ENCODE data around the gene TMEM62. TPM values are rescaled to one million over a fixed set of nuclear protein-coding genes. Genes with fewer than 3 reads are reported as not detected.

Gene TMEM62
- total and polyA plus RNA-seq, 10 of the 15 experiments (the other 5 are each of a cell fraction or from before 2014, with no cell fraction given), result 7.0 to 26.8 (median 14.9) TPM

- no peak for FAIRE-seq
- intact Hi-C loops (cut with micrococcal nuclease; ENCODE audit: unreplicated experiment) (no loop called here), in situ Hi-C loops (cut with MboI) (no loop called here)
- H3K4me1 ChIP-seq (ENCODE audit: control insufficient read depth, insufficient read depth, low read length), result no peaks in the 10 kb centered on the region
- H3K9ac ChIP-seq (ENCODE audit: control insufficient read depth, insufficient read depth, low read length), result no peak overlapping the region
- no TSS peak for BruUV-seq (replicated peaks)
- H3K36me3 ChIP-seq (ENCODE audit: control insufficient read depth in 2 of 2, insufficient read depth in 2 of 2, low read length in 1 of 2), result peaks cover 0 to 8% of the 10 kb centered on the region in 2 experiments; a peak in 1 of 4 replicates
- H3K9me3 ChIP-seq (replicated peaks; ENCODE audit: control insufficient read depth, insufficient read depth, low read length), result no peaks in the 10 kb centered on the region; the same call in 2 of the 3 replicates
- ChIA-PET CTCF (interaction anchor here (1.8 kb wide), 1 partner anchor 11 kb away, joined by 5 read pairs; no protein-coding TSS in a partner anchor), POLR2A (interaction anchor here (0.6 kb wide), 1 partner anchor 441 kb away, joined by 3 read pairs; no protein-coding TSS in a partner anchor), RAD21 (ENCODE audit: unreplicated experiment) (interaction anchor here (1.1 to 1.6 kb wide), 2 partner anchors 14 to 29 kb away, joined by 3 to 5 read pairs; no protein-coding TSS in a partner anchor), SMC1A (ENCODE audit: uncharacterized antibody, unreplicated experiment) (no interaction called here)
- H3K27me3 ChIP-seq (replicated peaks in 1 of 2; ENCODE audit: control insufficient read depth in 2 of 2, insufficient read depth in 2 of 2, low read length in 1 of 2), result no peaks in the 10 kb centered on the region; a peak in 1 of 4 replicates
- no peaks in the 10 kb centered on the region for H3K79me2 ChIP-seq (ENCODE audit: control insufficient read depth, insufficient read depth, low read length)
- H3K4me2 ChIP-seq (ENCODE audit: control insufficient read depth, insufficient read depth), result no peak overlapping the region
- no peak overlapping the region for H3K4me3 ChIP-seq
- no peak overlapping the region for H3K27ac ChIP-seq (ENCODE audit: control insufficient read depth, insufficient read depth)
- no peaks in the 10 kb centered on the region for H4K20me1 ChIP-seq (ENCODE audit: control insufficient read depth, insufficient read depth)
- DNase-seq (ENCODE audit: low read depth, low spot score), result no peak
- 91% methylated on average over 3 of the region's 3 CpGs for WGBS (ENCODE audit: insufficient coverage, insufficient replicate concordance, low lambda C conversion rate, missing lambda C conversion rate)
- H2AFZ ChIP-seq (ENCODE audit: control insufficient read depth, low read depth, low read length), result no peak overlapping the region
- ATAC-seq, result no peak
- TF ChIP-seq HDAC6 (IDR thresholded peaks at IDR 0.05; ENCODE audit: unreplicated experiment) (no peak), STAT1 (conservative IDR thresholded peaks at IDR 0.05) (no peak), DPF2 (IDR thresholded peaks at IDR 0.05) (no peak), NFYA (IDR thresholded peaks at IDR 0.05; ENCODE audit: borderline replicate concordance, low read depth, low read length) (no peak), EZH2 (IDR thresholded peaks at IDR 0.05; ENCODE audit: borderline replicate concordance, control insufficient read depth, low read depth, low read length) (no peak), RAD51 (IDR thresholded peaks at IDR 0.05) (no peak), SREBF1 (IDR thresholded peaks at IDR 0.05; ENCODE audit: low read length) (no peak), TCF3 (IDR thresholded peaks at IDR 0.05; ENCODE audit: borderline replicate concordance, insufficient read depth, low read depth, low read length) (no peak), ETV6 (conservative IDR thresholded peaks at IDR 0.05 in 1 of 2, IDR thresholded peaks at IDR 0.05 in 1 of 2; ENCODE audit: borderline replicate concordance in 1 of 2, low read depth in 1 of 2) (no peak), NKRF (conservative IDR thresholded peaks at IDR 0.05) (no peak), RB1 (IDR thresholded peaks at IDR 0.05; ENCODE audit: borderline replicate concordance) (no peak), EP300 (IDR thresholded peaks at IDR 0.05; ENCODE audit: borderline replicate concordance in 1 of 2, control insufficient read depth in 1 of 2, low read depth in 2 of 2, low read length in 2 of 2) (no peak)
- TF ChIP-seq, protein P1, sequence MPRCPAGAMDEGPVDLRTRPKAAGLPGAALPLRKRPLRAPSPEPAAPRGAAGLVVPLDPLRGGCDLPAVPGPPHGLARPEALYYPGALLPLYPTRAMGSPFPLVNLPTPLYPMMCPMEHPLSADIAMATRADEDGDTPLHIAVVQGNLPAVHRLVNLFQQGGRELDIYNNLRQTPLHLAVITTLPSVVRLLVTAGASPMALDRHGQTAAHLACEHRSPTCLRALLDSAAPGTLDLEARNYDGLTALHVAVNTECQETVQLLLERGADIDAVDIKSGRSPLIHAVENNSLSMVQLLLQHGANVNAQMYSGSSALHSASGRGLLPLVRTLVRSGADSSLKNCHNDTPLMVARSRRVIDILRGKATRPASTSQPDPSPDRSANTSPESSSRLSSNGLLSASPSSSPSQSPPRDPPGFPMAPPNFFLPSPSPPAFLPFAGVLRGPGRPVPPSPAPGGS (IDR thresholded peaks at IDR 0.05; ENCODE audit: borderline replicate concordance, insufficient read depth, low read depth, low read length, poor library complexity, severe bottlenecking), result no peak
- TF ChIP-seq, protein P2, sequence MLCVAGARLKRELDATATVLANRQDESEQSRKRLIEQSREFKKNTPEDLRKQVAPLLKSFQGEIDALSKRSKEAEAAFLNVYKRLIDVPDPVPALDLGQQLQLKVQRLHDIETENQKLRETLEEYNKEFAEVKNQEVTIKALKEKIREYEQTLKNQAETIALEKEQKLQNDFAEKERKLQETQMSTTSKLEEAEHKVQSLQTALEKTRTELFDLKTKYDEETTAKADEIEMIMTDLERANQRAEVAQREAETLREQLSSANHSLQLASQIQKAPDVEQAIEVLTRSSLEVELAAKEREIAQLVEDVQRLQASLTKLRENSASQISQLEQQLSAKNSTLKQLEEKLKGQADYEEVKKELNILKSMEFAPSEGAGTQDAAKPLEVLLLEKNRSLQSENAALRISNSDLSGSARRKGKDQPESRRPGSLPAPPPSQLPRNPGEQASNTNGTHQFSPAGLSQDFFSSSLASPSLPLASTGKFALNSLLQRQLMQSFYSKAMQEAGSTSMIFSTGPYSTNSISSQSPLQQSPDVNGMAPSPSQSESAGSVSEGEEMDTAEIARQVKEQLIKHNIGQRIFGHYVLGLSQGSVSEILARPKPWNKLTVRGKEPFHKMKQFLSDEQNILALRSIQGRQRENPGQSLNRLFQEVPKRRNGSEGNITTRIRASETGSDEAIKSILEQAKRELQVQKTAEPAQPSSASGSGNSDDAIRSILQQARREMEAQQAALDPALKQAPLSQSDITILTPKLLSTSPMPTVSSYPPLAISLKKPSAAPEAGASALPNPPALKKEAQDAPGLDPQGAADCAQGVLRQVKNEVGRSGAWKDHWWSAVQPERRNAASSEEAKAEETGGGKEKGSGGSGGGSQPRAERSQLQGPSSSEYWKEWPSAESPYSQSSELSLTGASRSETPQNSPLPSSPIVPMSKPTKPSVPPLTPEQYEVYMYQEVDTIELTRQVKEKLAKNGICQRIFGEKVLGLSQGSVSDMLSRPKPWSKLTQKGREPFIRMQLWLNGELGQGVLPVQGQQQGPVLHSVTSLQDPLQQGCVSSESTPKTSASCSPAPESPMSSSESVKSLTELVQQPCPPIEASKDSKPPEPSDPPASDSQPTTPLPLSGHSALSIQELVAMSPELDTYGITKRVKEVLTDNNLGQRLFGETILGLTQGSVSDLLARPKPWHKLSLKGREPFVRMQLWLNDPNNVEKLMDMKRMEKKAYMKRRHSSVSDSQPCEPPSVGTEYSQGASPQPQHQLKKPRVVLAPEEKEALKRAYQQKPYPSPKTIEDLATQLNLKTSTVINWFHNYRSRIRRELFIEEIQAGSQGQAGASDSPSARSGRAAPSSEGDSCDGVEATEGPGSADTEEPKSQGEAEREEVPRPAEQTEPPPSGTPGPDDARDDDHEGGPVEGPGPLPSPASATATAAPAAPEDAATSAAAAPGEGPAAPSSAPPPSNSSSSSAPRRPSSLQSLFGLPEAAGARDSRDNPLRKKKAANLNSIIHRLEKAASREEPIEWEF (IDR thresholded peaks at IDR 0.05; ENCODE audit: insufficient replicate concordance, low read depth, low read length), result no peak
These were observed 66.6 kb downstream of the TMEM62 start for GRCh38 chr15:43199945-43200488.

All from GM12878 (cell line).